Suppressor macrophage treated with lipopolysaccharide for 4 hours (primary cell): Measurements from ENCODE around the gene IKZF1.

Source experiments
- DNase-seq: peaks from one replicate; pipeline ENCODE4 v3.0.0-alpha.2; 2020

The IKZF1 gene

GRCh38 chr7:50357426-50357825, 52.9 kb downstream of the IKZF1 start:
- DNase-seq: peak; percentile 70

- DNase-seq: no peak
Measured at GRCh38 chr7:50358041-50358705, 53.7 kb downstream of the IKZF1 start.

DNA sequence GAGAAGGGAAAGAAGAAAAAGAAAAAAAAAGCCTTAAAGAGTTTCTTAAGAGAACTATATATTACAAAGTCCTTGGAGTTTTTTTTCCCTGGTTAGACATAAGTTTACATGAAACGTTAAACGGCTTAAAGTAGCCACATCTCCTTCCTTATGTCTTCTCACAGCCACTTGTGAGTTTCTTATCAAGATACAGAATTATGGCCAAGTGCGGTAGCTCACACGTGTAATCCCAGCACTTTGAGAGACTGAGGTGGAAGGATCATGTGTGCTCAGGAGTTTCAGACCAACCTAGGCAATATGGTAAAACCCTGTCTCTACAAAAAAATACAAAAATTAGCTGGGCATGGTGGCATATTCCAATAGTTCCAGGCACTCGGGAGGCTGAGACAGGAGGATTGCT, 54.3 kb downstream of the IKZF1 start:
- DNase-seq: no peak

DNA sequence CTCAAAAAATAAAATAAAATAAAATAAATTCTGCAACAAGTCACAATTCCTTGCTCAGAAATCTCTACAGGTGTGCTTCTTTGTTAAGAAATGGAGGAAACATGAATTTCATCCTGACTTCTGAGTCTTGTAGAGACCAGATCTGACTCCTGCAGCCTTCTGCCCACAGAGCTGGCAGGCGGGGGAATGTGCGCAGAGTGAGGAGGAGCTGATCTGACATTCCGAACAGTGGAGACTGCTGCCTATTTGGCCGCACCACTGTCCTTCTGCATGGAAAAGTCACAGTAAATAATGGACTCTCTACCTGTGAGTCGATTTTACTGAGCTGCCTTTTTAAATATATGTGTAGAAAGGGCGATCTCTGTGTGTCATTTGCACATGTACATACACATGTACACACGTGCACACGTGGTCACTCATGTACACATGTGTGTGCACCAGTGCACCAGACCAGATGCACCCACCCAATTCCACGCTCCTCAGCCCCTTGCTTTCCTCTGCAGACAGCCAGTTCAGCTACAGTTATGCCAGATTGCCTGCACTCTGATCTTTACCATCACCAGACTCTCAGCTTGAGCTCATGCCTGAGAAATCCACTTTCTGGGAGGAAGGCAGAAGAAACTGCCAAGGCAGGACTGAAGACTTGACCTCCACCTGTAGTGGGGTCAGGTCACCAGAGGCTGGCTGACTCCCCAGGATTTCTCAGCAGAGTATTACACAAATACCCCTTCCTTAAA, 54.9 kb downstream of the IKZF1 start:
- DNase-seq: no peak

GRCh38 chr7:50359995-50360925, 55.7 kb downstream of the IKZF1 start:
- no peak for DNase-seq

- DNase-seq: no peak
Measured at GRCh38 chr7:50362142-50362541, 57.6 kb downstream of the IKZF1 start.

DNA sequence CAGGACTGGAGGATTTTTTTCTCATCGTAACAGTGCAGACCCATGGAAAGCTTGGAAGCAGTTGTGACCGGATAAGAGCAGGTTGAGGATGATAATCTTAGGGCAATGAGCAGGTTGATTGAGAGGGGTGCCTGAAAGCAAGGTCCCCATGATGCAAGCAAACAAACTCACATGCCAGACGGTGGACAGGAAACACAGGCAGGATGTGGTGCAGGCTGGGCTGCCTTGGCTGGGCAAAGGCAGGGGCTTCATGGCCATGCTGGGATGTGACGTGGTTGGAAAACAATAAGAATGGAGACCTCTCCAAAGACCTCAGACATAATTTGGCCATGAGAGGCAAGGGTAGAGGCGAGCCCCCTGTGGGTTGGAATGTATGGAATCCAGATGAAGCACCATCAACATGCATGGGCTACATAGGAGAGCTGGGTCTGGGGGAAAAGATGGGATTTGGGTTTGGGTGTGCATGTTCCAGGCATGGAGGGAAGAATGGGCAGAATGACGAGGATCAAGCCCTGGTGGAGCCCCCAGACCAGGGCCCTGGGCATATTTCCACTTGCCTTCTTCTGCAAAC, 58.3 kb downstream of the IKZF1 start:
- DNase-seq: no peak

DNA sequence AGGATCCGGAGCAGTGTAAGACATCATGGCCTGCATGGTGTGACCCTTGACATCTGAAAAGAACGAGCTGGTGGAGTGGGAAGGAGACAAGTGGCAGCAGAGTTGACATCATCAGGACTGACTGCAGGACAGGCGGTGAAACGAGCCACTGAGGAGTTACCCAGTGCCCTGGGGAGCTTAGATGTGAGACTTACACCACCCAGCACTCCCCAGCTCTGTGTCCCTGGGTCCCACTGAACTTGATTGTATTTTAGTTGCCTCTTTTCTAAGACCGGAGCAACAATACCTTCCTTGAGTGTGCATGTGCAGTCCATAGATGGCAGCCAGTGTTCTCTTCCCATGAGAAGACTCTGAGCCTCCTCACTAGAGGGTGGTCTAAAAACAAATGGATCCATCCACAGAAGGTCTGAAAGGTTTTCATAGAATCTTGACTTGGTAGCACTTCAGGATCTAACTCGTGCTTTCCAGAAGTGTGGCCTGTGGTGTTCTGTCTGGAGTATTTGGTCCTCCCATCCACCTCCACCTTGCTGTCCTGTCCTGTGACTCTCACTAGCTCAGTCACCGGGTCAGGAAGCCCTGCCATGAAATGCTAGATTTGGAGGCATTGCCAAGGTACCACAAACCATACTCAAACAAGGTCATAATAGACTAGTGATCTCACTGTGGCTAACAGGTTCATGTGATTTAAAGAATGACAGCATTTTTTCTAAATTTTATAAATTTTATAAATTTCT, 59.0 kb downstream of the IKZF1 start:
- no peak for DNase-seq

DNA sequence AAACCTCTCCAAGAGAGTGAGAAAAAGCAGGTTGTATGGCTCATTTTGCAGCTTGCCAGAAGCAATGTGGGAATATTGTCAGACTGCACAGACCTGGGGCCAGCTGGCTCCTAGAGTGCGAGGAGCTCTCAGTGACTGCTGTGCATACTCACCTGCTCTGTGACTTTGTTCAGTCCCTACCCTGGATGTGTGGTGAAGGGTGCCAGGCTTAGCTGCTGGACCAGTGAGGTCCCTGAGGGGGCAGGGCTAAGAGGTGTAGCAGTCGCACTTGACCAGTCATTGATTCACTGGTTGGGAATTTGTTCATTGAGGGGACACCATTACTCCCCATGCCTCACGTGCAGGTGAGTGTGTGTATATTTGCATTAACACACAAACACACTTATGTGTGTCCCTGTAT, 60.1 kb downstream of the IKZF1 start:
- no peak for DNase-seq

DNA sequence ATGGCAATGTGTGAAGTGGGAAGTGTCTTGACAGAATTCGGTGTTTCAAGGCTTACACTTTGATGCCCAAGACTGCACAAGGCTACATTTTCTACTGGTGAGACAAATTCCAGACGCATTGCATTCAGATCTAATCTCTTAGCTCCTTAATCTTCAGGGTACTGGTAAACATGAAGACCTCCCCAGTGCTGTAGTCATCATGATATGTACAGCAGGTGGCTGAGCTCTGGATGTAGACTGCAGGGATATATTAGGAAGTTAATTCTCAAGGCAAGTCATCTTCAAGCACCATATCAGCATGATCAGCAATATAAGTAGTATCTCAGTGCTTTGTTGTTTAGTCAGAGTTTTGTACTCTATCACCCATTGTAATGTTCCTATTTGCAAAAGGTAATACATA, 61.8 kb downstream of the IKZF1 start:
- no peak for DNase-seq

DNA sequence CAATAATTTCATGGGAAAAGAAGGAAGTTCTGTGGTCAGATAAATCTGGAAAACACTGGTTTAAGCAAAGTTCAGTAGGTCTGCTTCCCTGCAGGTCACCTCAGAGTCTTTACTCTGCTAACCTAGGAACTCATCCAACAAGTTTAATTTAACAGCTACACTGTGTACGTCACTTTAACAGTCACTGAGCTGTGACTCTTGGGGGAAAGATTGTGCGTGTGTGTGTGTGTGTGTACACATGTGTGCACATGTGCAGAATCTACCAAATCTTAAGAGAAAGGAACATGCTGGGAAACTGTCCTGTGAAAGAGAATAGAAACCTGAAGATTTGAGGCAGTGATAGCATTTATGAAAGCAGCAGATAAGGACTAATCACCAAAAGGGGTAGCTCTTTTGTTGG, 62.6 kb downstream of the IKZF1 start:
- DNase-seq: no peak

DNA sequence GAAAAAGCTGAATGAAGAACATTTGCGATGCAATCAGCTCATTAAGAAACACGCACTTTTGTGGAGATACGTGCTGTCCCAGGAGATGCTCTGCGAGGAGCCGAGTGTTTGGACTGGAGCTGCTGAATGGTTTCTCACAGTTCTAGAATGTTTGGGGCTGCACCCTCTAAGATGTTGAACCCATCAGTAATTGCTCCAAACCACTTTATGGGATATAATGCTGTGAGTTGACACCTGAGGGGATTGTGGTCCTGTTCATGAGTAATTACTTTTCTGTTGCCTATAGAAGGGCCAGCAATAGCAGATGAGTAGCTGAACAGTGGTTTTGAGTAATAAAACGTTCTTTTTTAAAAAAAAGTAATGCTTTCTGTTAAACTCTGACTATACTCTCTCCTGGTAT, 63.1 kb downstream of the IKZF1 start:
- DNase-seq: no peak

DNA sequence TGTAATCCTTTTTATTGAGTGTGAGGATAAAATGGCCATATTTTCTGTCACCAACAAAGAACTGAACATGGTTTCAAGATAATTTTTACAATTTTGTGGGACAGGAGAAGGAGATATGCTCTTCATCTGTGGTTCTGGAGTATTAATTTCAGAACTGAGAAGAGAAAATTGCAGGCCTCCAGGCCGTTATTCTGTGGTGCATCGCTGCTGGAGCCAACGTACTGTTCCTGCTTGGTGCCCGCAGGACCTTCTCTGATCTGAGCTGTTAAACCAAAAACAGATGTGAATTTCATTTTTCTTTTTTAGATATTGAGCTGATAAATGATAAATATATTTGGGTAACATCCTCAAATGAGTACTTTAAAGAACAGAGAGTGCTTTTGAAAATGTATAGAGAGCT, 63.9 kb downstream of the IKZF1 start:
- DNase-seq: no peak

- peak; percentile 76 for DNase-seq
Measured at GRCh38 chr7:50369143-50370026, 64.9 kb downstream of the IKZF1 start.

DNA sequence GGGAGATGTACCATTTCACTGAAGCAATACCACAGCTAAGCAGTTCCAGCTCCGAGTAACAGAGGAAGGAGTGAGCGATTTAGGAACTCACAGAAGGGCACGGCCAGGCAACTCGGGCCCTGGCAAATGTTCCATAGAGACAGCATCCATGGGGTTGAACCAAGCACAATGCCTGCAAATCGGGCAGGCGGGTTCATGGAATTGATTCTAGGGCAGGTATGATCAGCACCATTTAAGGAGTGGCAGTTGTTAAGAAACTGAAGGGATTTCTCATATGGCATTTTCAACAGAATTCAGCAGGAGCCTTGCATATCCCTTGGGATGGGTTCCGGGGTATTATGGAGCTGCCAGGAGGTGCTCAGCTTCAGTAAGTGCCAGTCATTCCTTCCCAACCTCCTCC, 66.4 kb downstream of the IKZF1 start:
- no peak for DNase-seq

- DNase-seq: no peak
Measured at GRCh38 chr7:50371551-50372021, 67.1 kb downstream of the IKZF1 start.

DNA sequence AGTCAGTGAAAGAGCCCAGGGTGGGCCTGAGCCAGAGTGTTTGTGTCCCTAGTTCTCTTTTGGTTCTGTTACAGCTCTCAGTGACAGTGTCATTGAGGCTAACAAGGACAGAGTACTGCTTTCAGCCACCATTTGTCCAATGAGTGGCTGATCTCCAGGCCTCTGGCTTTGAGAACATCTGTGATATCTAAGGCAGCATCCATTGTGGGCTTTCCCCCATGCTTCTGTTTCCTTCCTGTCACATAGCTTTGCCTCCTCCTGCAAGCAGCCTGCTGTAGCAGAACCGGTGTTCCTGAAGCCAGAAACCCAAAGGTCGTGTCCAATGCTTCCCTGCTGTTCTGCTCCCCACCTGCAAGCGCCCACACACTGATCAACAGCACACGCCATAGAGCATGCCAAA, 68.4 kb downstream of the IKZF1 start:
- DNase-seq: no peak

GRCh38 chr7:50376056-50376820, 71.7 kb downstream of the IKZF1 start:
- DNase-seq: no peak

GRCh38 chr7:50377356-50377755, 72.8 kb downstream of the IKZF1 start:
- no peak for DNase-seq

DNA sequence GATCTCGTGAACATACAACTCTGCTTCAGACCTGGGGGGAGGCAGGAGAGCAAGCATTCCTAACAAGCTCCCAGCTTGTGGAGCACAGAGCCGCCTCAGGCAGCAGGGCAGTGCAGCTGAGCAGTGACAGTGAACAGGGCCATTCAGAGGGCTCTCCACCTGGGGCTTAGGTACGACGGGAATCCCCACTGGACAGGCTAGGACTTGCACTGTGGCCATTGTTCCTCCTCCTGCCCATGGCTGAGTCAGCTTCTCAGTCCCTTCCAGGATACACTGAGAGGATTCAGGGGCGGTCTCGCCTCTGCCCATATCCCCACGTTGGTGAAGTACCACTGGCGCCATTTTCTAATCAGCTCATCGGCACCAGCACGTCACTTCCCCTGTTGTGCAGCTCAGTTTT, 74.6 kb downstream of the IKZF1 start:
- no peak for DNase-seq

GRCh38 chr7:50379539-50379938, 75.0 kb downstream of the IKZF1 start:
- DNase-seq: no peak
